HepG2 (cell line): ENCODE results near the gene ADCY7. TPM values are rescaled to one million over a fixed set of nuclear protein-coding genes. Genes with fewer than 3 reads are reported as not detected.

ENCODE experiments used
- ATAC-seq: fragments of 200-7000 bp; cut with Tn5 transposase; 3 replicates; pipeline ENCODE4 v1.9.1; 2020; ENCODE audit warnings: mild to moderate bottlenecking, moderate library complexity
- BruUV-seq: library from RNA; stranded (reverse); fragments of 400-500 nt; replicated peaks from 2 replicates; lab custom pipeline; 2021; lab: Mats Ljungman, UMichigan
- CTCF ChIA-PET: fragments of 300-600 bp; formaldehyde crosslinking; extraction: SDS; loops from one replicate; lab custom pipeline; 2021; ENCODE audit warnings: low total read pairs, inconsistent platforms, low intra/inter-chr PET ratio; lab: Yijun Ruan, JAX
- POLR2A ChIA-PET: fragments of 350-600 bp; sonication (Branson Sonifier 250); formaldehyde crosslinking; loops from one replicate; lab custom pipeline; 2020; ENCODE audit warnings: antibody characterized with exemption, inconsistent platforms; lab: Yijun Ruan, JAX
- DNase-seq: peaks from one replicate; pipeline ENCODE4 v3.0.0-alpha.2; 2015; ENCODE audit warnings: low spot score
- FAIRE-seq: peaks from 3 replicates; lab custom pipeline; 2011; peaks lifted over from hg19 to GRCh38; lab: Jason Lieb, UNC
- H2AFZ ChIP-seq: one replicate; pipeline ENCODE4 v1.6.1; 2011; ENCODE audit warnings: low read length, inconsistent platforms
- H3K27ac ChIP-seq: fragments of 300-600 bp; 3 replicates; pipeline ENCODE4 v1.8.0; 2011; ENCODE audit warnings: mixed run types, mild to moderate bottlenecking, mixed read lengths, low read length, inconsistent platforms; ENCODE audit not compliant: insufficient read depth; ENCODE audit errors: extremely low read length
- H3K27me3 ChIP-seq, 2 experiments: fragments of 200-600 bp in 1 of 2; 2 replicates in 1 of 2; 3 replicates in 1 of 2; pipeline versions ENCODE4 v1.6.0 to v1.8.0; 2011; ENCODE audit warnings: low read length in 2 of 2, mild to moderate bottlenecking in 2 of 2, moderate library complexity in 2 of 2, inconsistent platforms in 1 of 2; ENCODE audit not compliant: insufficient read depth in 2 of 2, control insufficient read depth in 1 of 2
- H3K36me3 ChIP-seq, 2 experiments: fragments of 200-600 bp in 1 of 2; replicated peaks in 1 of 2; 2 replicates in 1 of 2; 3 replicates in 1 of 2; pipeline versions ENCODE4 v1.5.1 to v1.8.0; 2011; ENCODE audit warnings: low read length in 2 of 2, inconsistent platforms in 1 of 2; ENCODE audit not compliant: insufficient read depth in 2 of 2, control insufficient read depth in 1 of 2
- H3K4me1 ChIP-seq: 2 replicates; pipeline ENCODE4 v1.5.1; 2012; ENCODE audit warnings: low read length, inconsistent platforms; ENCODE audit not compliant: insufficient read depth
- H3K4me2 ChIP-seq: 2 replicates; pipeline ENCODE4 v1.6.0; 2011; ENCODE audit warnings: low read depth, low read length, inconsistent platforms
- H3K4me3 ChIP-seq, 3 experiments: fragments of 200-600 bp in 1 of 3; sonication (generic), shearing (Covaris generic) in 1 of 3; replicated peaks in 1 of 3; 2 replicates each; pipeline ENCODE4 v1.5.1; 2011 to 2016; ENCODE audit warnings: low read length in 3 of 3, inconsistent platforms in 2 of 3, low read depth in 2 of 3, mild to moderate bottlenecking in 2 of 3, control low read depth in 1 of 3, mixed read lengths in 1 of 3; ENCODE audit not compliant: insufficient read depth in 1 of 3
- H3K79me2 ChIP-seq: one replicate; pipeline ENCODE4 v1.6.1; 2011; ENCODE audit warnings: low read length, inconsistent platforms; ENCODE audit not compliant: insufficient read depth
- H3K9ac ChIP-seq: 2 replicates; pipeline ENCODE4 v1.6.0; 2011; ENCODE audit warnings: mild to moderate bottlenecking, low read depth, low read length, inconsistent platforms; ENCODE audit not compliant: insufficient read depth
- H3K9me3 ChIP-seq: 2 replicates; pipeline ENCODE4 v1.5.1; 2012; ENCODE audit warnings: mild to moderate bottlenecking, low read length
- H4K20me1 ChIP-seq: 2 replicates; pipeline ENCODE4 v1.6.0; 2011; ENCODE audit warnings: inconsistent platforms, mild to moderate bottlenecking, low read length, moderate library complexity; ENCODE audit not compliant: insufficient read depth
- EEA1 ChIP-seq: sonication (generic); formaldehyde crosslinking; IDR thresholded peaks from 2 replicates; pipeline ENCODE4 v1.5.1; 2020; ENCODE audit warnings: mild to moderate bottlenecking, missing genetic modification reagents, borderline replicate concordance
- FOXP1 ChIP-seq, 2 experiments: fragments of 450-650 bp in 1 of 2; IDR thresholded peaks; 2 replicates each; pipeline ENCODE4 v1.6.1; 2017 to 2018; ENCODE audit warnings: antibody characterized with exemption in 1 of 2
- GATAD2A ChIP-seq: IDR thresholded peaks from 2 replicates; pipeline ENCODE4 v1.6.1; 2016
- HNF4A ChIP-seq: sonication (generic); formaldehyde crosslinking; IDR thresholded peaks from 2 replicates; pipeline ENCODE4 v1.4.0; 2020; ENCODE audit warnings: missing genetic modification reagents
- ISL2 ChIP-seq: sonication (generic); formaldehyde crosslinking; IDR thresholded peaks from 2 replicates; pipeline ENCODE4 v1.5.0; 2020; ENCODE audit warnings: missing genetic modification reagents
- JUNB ChIP-seq: sonication (generic); formaldehyde crosslinking; IDR thresholded peaks from 2 replicates; pipeline ENCODE4 v1.8.0; 2022; ENCODE audit warnings: missing genetic modification reagents, mild to moderate bottlenecking, borderline replicate concordance
- MTA1 ChIP-seq: sonication (generic); formaldehyde crosslinking; IDR thresholded peaks from 2 replicates; pipeline ENCODE4 v1.4.0; 2020; ENCODE audit warnings: missing genetic modification reagents, mild to moderate bottlenecking, borderline replicate concordance
- NR2F2 ChIP-seq: IDR thresholded peaks from 2 replicates; pipeline ENCODE4 v1.6.1; 2012; ENCODE audit warnings: low read depth, inconsistent platforms, borderline replicate concordance
- POGZ ChIP-seq: sonication (generic); formaldehyde crosslinking; IDR thresholded peaks from 2 replicates; pipeline ENCODE4 v1.4.0; 2020; ENCODE audit warnings: mild to moderate bottlenecking, missing genetic modification reagents
- RAD21 ChIP-seq: fragments of 450-650 bp; formaldehyde crosslinking; IDR thresholded peaks from 2 replicates; pipeline ENCODE4 v1.5.0; 2020; ENCODE audit warnings: mild to moderate bottlenecking
- ZNF224 ChIP-seq: sonication (generic); formaldehyde crosslinking; IDR thresholded peaks from 2 replicates; pipeline ENCODE4 v1.5.0; 2020; ENCODE audit warnings: mild to moderate bottlenecking, missing genetic modification reagents
- ZNF83 ChIP-seq: sonication (generic); formaldehyde crosslinking; IDR thresholded peaks from 2 replicates; pipeline ENCODE4 v1.4.0; 2020; ENCODE audit warnings: missing genetic modification reagents, mild to moderate bottlenecking, borderline replicate concordance
- WGBS: methylation state at CpG from one replicate; pipeline ENCODE4 v1.1.6; 2017; ENCODE audit warnings: low lambda C conversion rate; 5-methylcytosine and 5-hydroxymethylcytosine counted together
- in situ Hi-C: cut with HindIII; loops from 2 replicates; pipeline ENCODE4 v1.10.0; 2017; ENCODE audit warnings: low pct_unique_long_range_greater_than_20kb; ENCODE audit not compliant: extremely low pct_ligation_motif_present
- intact Hi-C: fragments of 100-400 bp; cut with micrococcal nuclease; formaldehyde crosslinking; loops from one replicate; pipeline ENCODE4 v1.10.0; 2022; ENCODE audit not compliant: unreplicated experiment
- polyA plus RNA-seq, 8 experiments: library from polyadenylated mRNA; depleted of rRNA in 3 of 8; stranded (reverse) in 7 of 8; unstranded in 1 of 8; fragments of >200 nt; fragmentation: Illumina TruSeq in 4 of 8; extraction: Trizol in 4 of 8; gene quantifications; 2 replicates each; pipeline versions ENCODE4 v1.2.1 to v1.2.3, GENCODE V29; 2011 to 2016; ENCODE audit warnings: low read depth in 4 of 8, missing spikeins in 1 of 8, mixed read lengths in 1 of 8; ENCODE audit not compliant: insufficient read depth in 1 of 8
- total RNA-seq, 5 experiments: library from RNA; depleted of rRNA; stranded (reverse); fragments of >200 nt; fragmentation: Illumina TruSeq; extraction: Trizol; gene quantifications; 2 replicates each; pipeline ENCODE4 v1.2.3, GENCODE V29; 2016; ENCODE audit warnings: low read depth in 1 of 5
- TF ChIP-seq, protein P1 (sequence below): sonication (generic); formaldehyde crosslinking; IDR thresholded peaks from 2 replicates; pipeline ENCODE4 v1.5.0; 2020; ENCODE audit warnings: mild to moderate bottlenecking, missing genetic modification reagents
- TF ChIP-seq, protein P2 (sequence below): IDR thresholded peaks from 2 replicates; pipeline ENCODE4 v1.6.1; 2016; ENCODE audit warnings: missing biosample characterization, missing genetic modification reagents, low read depth
- TF ChIP-seq, protein P3 (sequence below): sonication (generic); formaldehyde crosslinking; IDR thresholded peaks from 2 replicates; pipeline ENCODE4 v1.8.1; 2023; ENCODE audit warnings: mild to moderate bottlenecking, missing genetic modification reagents
- TF ChIP-seq, protein P4 (sequence below): sonication (generic); formaldehyde crosslinking; IDR thresholded peaks from 2 replicates; pipeline ENCODE4 v1.8.0; 2022; ENCODE audit warnings: missing genetic modification reagents, mild to moderate bottlenecking, moderate library complexity, borderline replicate concordance

ADCY7 gene
- total and polyA plus RNA-seq, 2 of the 13 experiments (the other 11 are each of a cell fraction or from before 2014, with no cell fraction given) = 2.2 to 4.3 TPM

DNA sequence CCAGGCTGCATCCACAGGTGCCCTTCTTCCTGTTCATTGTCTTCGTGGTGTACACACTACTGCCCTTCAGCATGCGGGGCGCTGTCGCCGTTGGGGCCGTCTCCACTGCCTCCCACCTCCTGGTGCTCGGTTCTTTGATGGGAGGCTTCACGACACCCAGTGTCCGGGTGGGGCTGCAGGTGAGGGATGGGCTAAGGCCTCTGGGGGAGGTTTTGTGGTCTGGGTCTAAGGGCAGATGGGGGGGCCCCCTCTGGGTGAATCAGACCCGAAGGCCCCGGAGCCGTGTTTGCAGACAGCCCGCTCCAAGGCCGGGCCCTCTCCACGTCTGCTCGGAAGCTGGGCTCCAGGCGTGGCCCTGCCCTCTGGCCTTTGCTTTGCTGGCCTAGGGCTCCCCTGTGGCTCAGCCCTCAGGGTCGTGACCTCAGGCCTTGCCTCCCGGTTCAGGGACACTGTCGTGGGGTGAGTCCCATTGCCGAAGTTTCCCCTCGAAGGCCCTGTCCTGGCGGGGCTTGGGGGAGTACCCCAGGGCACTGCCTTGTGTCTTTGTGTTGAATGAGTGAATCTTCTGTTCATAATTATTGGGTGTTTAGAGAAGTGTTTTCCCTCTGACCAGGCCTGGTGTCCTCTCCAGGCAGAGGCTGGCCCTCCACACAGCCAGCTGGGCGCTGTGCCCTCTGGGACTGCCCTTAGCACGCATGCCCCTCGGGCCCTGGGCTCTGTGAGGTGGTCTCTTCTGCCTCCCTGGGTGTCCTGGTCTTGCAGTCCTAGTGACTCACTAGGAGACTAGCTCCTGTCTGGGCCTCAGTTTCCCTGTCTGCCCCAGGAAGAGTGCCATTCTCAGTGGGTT is 25.6 kb downstream of the ADCY7 start:
- H3K79me2 ChIP-seq = no peaks in the 10 kb centered on the region
- CTCF ChIA-PET = no interaction called here
- no peaks in the 10 kb centered on the region for H3K9me3 ChIP-seq
- H3K36me3 ChIP-seq = no peaks in the 10 kb centered on the region
- peak; percentile 89 for ATAC-seq
- WGBS = 6% methylated on average over 14 of the region's 26 CpGs
- H3K27ac ChIP-seq = peak overlapping the region; percentile 59
- H3K4me2 ChIP-seq = peak overlapping the region; percentile 72
- in situ Hi-C loops = no loop called here
- POLR2A ChIA-PET = interaction anchor here (0.5 to 1.6 kb wide), 5 partner anchors 9 to 55 kb away, joined by 3 to 7 read pairs (median 3); no protein-coding TSS in a partner anchor
- H3K4me1 ChIP-seq = peaks cover 51% of the 10 kb centered on the region
- peak; percentile 69 for FAIRE-seq
- peak; percentile 59 for DNase-seq
- intact Hi-C loops = no loop called here
- H2AFZ ChIP-seq = no peak overlapping the region
- peak overlapping the region in 2 of 3 experiments; percentile 25 to 67; a peak in 3 of 6 replicates for H3K4me3 ChIP-seq
- peak overlapping the region; percentile 61 for H3K9ac ChIP-seq
- no peaks in the 10 kb centered on the region for H3K27me3 ChIP-seq
- H4K20me1 ChIP-seq = no peaks in the 10 kb centered on the region
- no TSS peak for BruUV-seq
- TF ChIP-seq MTA1 (CRISPR knock-in tag) = peak; percentile 99; the same call in 1 of the 2 replicates
- TF ChIP-seq HNF4A (CRISPR knock-in tag) = peak; percentile 90
- TF ChIP-seq FOXP1 (IDR thresholded peaks at IDR 0.05) = no peak
- TF ChIP-seq FOXP1 (CRISPR knock-in tag; IDR thresholded peaks at IDR 0.05) = 0 out of 2 replicates have a peak, but pooled peaks have one; percentile 20
- TF ChIP-seq, protein P1, sequence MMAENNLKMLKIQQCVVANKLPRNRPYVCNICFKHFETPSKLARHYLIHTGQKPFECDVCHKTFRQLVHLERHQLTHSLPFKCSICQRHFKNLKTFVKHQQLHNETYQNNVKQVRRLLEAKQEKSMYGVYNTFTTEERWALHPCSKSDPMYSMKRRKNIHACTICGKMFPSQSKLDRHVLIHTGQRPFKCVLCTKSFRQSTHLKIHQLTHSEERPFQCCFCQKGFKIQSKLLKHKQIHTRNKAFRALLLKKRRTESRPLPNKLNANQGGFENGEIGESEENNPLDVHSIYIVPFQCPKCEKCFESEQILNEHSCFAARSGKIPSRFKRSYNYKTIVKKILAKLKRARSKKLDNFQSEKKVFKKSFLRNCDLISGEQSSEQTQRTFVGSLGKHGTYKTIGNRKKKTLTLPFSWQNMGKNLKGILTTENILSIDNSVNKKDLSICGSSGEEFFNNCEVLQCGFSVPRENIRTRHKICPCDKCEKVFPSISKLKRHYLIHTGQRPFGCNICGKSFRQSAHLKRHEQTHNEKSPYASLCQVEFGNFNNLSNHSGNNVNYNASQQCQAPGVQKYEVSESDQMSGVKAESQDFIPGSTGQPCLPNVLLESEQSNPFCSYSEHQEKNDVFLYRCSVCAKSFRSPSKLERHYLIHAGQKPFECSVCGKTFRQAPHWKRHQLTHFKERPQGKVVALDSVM = peak; percentile 60
- peak; percentile 80 for TF ChIP-seq GATAD2A (CRISPR knock-in tag)
- TF ChIP-seq NR2F2 = peak; percentile 92
- TF ChIP-seq POGZ (CRISPR knock-in tag) = peak; percentile 74
- TF ChIP-seq, protein P2, sequence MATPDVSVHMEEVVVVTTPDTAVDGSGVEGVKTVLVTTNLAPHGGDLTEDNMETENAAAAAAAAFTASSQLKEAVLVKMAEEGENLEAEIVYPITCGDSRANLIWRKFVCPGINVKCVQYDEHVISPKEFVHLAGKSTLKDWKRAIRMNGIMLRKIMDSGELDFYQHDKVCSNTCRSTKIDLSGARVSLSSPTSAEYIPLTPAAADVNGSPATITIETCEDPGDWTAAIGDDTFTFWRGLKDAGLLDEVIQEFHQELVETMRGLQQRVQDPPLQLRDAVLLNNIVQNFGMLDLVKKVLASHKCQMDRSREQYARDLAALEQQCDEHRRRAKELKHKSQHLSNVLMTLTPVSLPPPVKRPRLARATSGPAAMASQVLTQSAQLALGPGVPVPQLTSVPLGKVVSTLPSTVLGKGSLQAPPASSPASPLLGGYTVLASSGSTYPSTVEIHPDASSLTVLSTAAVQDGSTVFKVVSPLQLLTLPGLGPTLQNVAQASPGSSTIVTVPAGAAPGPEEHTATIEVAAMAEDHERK (CRISPR knock-in tag) = no peak
- TF ChIP-seq ISL2 (CRISPR knock-in tag) = peak; percentile 74
- no peak; the same call in 1 of the 2 replicates for TF ChIP-seq EEA1
- TF ChIP-seq RAD21 = peak; percentile 61
- TF ChIP-seq JUNB (CRISPR knock-in tag) = no peak
- no peak for TF ChIP-seq ZNF83 (CRISPR knock-in tag)
- TF ChIP-seq, protein P3, sequence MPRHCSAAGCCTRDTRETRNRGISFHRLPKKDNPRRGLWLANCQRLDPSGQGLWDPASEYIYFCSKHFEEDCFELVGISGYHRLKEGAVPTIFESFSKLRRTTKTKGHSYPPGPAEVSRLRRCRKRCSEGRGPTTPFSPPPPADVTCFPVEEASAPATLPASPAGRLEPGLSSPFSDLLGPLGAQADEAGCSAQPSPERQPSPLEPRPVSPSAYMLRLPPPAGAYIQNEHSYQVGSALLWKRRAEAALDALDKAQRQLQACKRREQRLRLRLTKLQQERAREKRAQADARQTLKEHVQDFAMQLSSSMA (CRISPR knock-in tag) = no peak
- TF ChIP-seq, protein P4, sequence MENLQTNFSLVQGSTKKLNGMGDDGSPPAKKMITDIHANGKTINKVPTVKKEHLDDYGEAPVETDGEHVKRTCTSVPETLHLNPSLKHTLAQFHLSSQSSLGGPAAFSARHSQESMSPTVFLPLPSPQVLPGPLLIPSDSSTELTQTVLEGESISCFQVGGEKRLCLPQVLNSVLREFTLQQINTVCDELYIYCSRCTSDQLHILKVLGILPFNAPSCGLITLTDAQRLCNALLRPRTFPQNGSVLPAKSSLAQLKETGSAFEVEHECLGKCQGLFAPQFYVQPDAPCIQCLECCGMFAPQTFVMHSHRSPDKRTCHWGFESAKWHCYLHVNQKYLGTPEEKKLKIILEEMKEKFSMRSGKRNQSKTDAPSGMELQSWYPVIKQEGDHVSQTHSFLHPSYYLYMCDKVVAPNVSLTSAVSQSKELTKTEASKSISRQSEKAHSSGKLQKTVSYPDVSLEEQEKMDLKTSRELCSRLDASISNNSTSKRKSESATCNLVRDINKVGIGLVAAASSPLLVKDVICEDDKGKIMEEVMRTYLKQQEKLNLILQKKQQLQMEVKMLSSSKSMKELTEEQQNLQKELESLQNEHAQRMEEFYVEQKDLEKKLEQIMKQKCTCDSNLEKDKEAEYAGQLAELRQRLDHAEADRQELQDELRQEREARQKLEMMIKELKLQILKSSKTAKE (CRISPR knock-in tag) = peak; percentile 83
- no peak for TF ChIP-seq ZNF224 (CRISPR knock-in tag)
